KMS-11 (cell line): ENCODE measurements around the gene NOL12.

ENCODE experiments used
- H2AFZ ChIP-seq: fragments of 200-600 bp; sonication (generic); 2 replicates; pipeline ENCODE4 v1.6.1; 2016; ENCODE audit warnings: antibody characterized with exemption, mixed run types, low read depth
- H3K27ac ChIP-seq: fragments of 200-600 bp; sonication (generic); 2 replicates; pipeline ENCODE4 v1.6.1; 2016; ENCODE audit warnings: mild to moderate bottlenecking, mixed run types
- H3K27me3 ChIP-seq: fragments of 200-600 bp; sonication (generic); 2 replicates; pipeline ENCODE4 v1.6.1; 2017; ENCODE audit warnings: mild to moderate bottlenecking, low read depth, mixed run types, moderate library complexity; ENCODE audit not compliant: insufficient read depth
- H3K36me3 ChIP-seq: fragments of 200-600 bp; sonication (generic); 2 replicates; pipeline ENCODE4 v1.6.1; 2017; ENCODE audit warnings: mild to moderate bottlenecking, mixed run types; ENCODE audit not compliant: insufficient read depth
- H3K4me1 ChIP-seq: fragments of 200-600 bp; sonication (generic); 2 replicates; pipeline ENCODE4 v1.6.1; 2016; ENCODE audit warnings: mild to moderate bottlenecking, low read depth, mixed run types; ENCODE audit not compliant: poor library complexity, severe bottlenecking
- H3K4me2 ChIP-seq: fragments of 200-600 bp; sonication (generic); 2 replicates; pipeline ENCODE4 v1.7.0; 2016; ENCODE audit warnings: mild to moderate bottlenecking, mixed run types
- H3K4me3 ChIP-seq: fragments of 200-600 bp; sonication (generic); IDR thresholded peaks from 2 replicates; pipeline ENCODE4 v1.6.1; 2017; ENCODE audit warnings: low read depth, low read length, mixed read lengths; ENCODE audit not compliant: insufficient read depth
- H3K79me2 ChIP-seq: fragments of 200-600 bp; sonication (generic); 2 replicates; pipeline ENCODE4 v1.6.1; 2016; ENCODE audit warnings: low read depth, mixed run types; ENCODE audit not compliant: insufficient read depth
- H3K9ac ChIP-seq: fragments of 200-600 bp; sonication (generic); 2 replicates; pipeline ENCODE4 v1.6.1; 2016; ENCODE audit warnings: mild to moderate bottlenecking, mixed run types
- H4K20me1 ChIP-seq: fragments of 200-600 bp; sonication (generic); 2 replicates; pipeline ENCODE4 v1.6.1; 2016; ENCODE audit warnings: mild to moderate bottlenecking, mixed run types; ENCODE audit not compliant: insufficient read depth
- TF ChIP-seq, protein P1 (sequence below): fragments of 200-600 bp; sonication (generic); conservative IDR thresholded peaks from 2 replicates; pipeline ENCODE4 v1.6.1; 2017; ENCODE audit warnings: low read depth, mild to moderate bottlenecking, antibody characterized with exemption, low read length, moderate library complexity, mixed read lengths

The NOL12 gene

DNA sequence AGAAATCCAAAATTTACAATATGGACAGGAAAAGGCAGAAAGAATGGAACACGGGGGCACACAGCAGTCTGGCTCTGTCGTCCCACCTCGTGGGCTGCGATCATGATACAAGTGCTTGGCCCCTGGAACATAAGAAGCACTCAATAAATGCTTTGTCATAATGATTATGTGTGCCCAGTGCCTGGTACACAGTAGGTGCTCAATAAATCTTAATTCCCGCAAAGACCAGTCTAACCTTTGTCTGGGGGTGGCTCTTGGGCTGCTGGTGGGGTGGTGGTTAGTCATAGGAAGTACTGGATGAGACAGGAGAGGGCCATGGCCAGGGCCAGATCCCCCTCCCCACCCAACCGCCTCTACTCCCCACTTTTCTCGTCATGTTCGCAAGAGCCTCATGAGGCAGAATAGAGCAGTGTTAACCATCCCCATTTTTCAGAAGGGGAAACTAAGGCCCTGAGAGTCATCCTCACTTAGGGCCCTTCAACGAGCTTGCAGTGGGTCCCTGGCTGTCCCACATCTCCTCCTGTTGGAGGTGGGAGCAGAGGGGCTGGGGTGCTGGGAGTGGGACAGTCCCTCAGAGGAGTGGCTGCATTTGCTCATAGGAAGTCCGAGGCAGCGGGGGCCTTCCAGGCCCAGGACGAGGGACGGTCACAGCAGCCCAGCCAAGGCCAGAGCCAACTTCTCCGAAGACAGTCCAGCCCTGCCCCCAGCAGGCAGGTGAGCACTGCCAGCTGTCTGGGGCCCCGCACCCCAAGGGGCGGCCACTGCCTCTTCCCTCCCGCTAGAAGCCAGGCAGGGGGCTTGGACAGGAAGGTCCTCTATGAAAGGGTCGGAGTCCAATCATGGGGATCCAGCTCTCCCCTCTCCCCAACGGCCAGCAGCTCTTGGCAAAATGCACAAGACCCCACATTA, 46.8 kb downstream of the NOL12 start:
- Histone ChIP-seq H2AFZ (no peak overlapping the region), H3K36me3 (no peaks in the 10 kb centered on the region), H3K27me3 (no peaks in the 10 kb centered on the region), H4K20me1 (no peaks in the 10 kb centered on the region), H3K4me1 (peaks cover 14% of the 10 kb centered on the region), H3K9ac (no peak overlapping the region), H3K4me3 (no peak overlapping the region), H3K27ac (no peak overlapping the region), H3K4me2 (no peak overlapping the region), H3K79me2 (no peaks in the 10 kb centered on the region)
- TF ChIP-seq, protein P1, sequence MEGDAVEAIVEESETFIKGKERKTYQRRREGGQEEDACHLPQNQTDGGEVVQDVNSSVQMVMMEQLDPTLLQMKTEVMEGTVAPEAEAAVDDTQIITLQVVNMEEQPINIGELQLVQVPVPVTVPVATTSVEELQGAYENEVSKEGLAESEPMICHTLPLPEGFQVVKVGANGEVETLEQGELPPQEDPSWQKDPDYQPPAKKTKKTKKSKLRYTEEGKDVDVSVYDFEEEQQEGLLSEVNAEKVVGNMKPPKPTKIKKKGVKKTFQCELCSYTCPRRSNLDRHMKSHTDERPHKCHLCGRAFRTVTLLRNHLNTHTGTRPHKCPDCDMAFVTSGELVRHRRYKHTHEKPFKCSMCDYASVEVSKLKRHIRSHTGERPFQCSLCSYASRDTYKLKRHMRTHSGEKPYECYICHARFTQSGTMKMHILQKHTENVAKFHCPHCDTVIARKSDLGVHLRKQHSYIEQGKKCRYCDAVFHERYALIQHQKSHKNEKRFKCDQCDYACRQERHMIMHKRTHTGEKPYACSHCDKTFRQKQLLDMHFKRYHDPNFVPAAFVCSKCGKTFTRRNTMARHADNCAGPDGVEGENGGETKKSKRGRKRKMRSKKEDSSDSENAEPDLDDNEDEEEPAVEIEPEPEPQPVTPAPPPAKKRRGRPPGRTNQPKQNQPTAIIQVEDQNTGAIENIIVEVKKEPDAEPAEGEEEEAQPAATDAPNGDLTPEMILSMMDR: no peak

GRCh38 chr22:37733625-37734401, 47.7 kb downstream of the NOL12 start:
- H3K27me3 ChIP-seq: no peaks in the 10 kb centered on the region
- no peak overlapping the region for H3K9ac ChIP-seq
- TF ChIP-seq, protein P1: no peak
- no peaks in the 10 kb centered on the region for H3K79me2 ChIP-seq
- H4K20me1 ChIP-seq: no peaks in the 10 kb centered on the region
- H3K36me3 ChIP-seq: no peaks in the 10 kb centered on the region
- H2AFZ ChIP-seq: no peak overlapping the region
- no peak overlapping the region for H3K27ac ChIP-seq
- H3K4me1 ChIP-seq: peaks cover 5% of the 10 kb centered on the region
- H3K4me3 ChIP-seq: no peak overlapping the region
- H3K4me2 ChIP-seq: no peak overlapping the region

DNA sequence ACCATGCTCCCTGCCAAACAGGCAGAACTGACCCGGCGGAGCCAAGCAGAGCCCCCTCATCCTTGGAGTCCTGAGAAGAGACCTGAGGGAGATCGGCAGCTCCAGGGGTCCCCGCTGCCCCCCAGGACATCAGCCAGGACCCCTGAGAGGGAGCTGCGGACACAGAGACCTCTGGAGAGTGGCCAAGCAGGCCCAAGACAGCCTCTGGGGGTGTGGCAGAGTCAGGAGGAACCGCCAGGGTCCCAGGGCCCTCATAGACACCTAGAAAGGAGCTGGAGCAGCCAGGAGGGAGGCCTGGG, 48.2 kb downstream of the NOL12 start:
- no peak overlapping the region for H3K4me2 ChIP-seq
- no peak overlapping the region for H3K9ac ChIP-seq
- no peak overlapping the region for H2AFZ ChIP-seq
- TF ChIP-seq, protein P1: no peak
- H3K27me3 ChIP-seq: no peaks in the 10 kb centered on the region
- no peak overlapping the region for H3K4me3 ChIP-seq
- H3K36me3 ChIP-seq: no peaks in the 10 kb centered on the region
- no peak overlapping the region for H3K27ac ChIP-seq
- no peaks in the 10 kb centered on the region for H4K20me1 ChIP-seq
- peaks cover 3% of the 10 kb centered on the region for H3K4me1 ChIP-seq
- no peaks in the 10 kb centered on the region for H3K79me2 ChIP-seq

- H3K9ac ChIP-seq: no peak overlapping the region
- H3K4me2 ChIP-seq: no peak overlapping the region
- H3K36me3 ChIP-seq: no peaks in the 10 kb centered on the region
- TF ChIP-seq, protein P1: no peak
- peaks cover 7% of the 10 kb centered on the region for H3K4me1 ChIP-seq
- no peak overlapping the region for H3K27ac ChIP-seq
- no peaks in the 10 kb centered on the region for H3K79me2 ChIP-seq
- no peak overlapping the region for H3K4me3 ChIP-seq
- H4K20me1 ChIP-seq: no peaks in the 10 kb centered on the region
- no peak overlapping the region for H2AFZ ChIP-seq
- no peaks in the 10 kb centered on the region for H3K27me3 ChIP-seq
These were observed 48.9 kb downstream of the NOL12 start for GRCh38 chr22:37734964-37735451.
